HT1080 (cell line): ENCODE data around the gene FSCN2. TPM values are rescaled to one million over a fixed set of nuclear protein-coding genes. Genes with fewer than 3 reads are reported as not detected.

Source experiments
- DNase-seq: peaks from one replicate; pipeline ENCODE4 v3.0.0-alpha.2; 2015; ENCODE audit warnings: low read depth
- total RNA-seq: library from RNA; depleted of rRNA; stranded (reverse); fragments of >200 nt; shearing (Covaris generic); gene quantifications from 2 replicates; pipeline ENCODE4 v1.2.3, GENCODE V29; 2014

FSCN2 gene
- total RNA-seq, 1 experiment from 2014 or later, result 0.40 TPM

DNA sequence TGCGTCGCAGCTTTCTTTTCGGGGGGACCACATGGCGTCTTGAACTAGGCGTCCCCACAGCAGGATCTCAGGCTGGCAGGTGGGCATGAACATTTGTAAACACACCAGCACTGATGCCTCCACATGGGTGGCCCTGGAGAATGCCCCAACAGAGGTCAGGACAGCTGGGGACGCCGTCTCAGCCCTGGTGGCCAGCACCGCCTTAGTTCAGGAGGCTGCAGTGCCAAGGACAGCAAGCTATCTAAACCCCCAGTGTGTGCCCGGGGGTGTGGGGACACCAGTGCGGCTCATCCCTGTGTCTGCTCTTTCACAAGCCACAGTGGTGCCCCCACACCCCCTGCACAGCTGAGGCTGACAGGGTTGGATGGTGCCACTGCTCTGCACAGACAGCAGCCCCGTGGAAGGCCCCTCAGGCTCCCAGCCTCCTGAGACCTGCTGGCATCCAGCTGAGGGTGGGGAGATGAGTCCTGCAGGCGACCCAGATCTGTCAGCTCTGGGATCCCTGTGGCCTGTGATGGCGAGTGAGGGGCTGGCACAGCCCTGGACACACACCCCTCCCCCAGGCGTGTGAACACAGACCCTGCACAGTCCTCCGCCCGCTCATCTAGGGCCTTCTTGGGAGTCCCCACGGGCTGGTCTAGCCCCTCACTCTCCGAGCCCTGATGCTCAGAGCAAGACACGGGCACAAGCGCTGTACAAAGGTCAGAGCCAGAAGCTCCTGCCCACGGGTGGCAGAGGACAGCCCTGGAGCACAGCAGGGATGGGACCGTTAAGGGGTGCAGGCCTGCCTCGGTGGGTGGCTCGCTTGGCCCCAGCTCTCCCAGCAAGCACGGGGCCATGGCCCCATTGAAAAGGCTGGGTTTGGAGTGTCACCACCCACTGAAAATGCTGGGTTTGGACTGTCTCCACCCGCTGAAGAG, 10.7 kb downstream of the FSCN2 start:
- DNase-seq, result no peak

DNA sequence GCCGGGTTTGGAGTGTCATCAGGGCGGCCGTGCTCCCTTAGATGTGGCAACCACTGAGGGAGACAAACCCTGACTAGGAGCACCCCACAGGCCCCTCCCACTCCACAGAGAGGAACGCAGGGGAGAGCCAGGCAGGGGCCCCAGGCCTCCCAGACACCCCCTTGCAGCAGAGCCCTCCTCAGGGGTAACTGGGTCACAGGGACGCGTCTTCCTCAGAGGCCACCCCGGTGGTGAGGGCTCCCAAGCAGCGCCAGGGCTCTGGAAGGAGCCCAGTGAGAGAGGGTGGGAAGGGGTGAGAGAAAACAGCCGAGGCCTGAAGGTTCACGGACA, 11.4 kb downstream of the FSCN2 start:
- DNase-seq, result no peak

DNA sequence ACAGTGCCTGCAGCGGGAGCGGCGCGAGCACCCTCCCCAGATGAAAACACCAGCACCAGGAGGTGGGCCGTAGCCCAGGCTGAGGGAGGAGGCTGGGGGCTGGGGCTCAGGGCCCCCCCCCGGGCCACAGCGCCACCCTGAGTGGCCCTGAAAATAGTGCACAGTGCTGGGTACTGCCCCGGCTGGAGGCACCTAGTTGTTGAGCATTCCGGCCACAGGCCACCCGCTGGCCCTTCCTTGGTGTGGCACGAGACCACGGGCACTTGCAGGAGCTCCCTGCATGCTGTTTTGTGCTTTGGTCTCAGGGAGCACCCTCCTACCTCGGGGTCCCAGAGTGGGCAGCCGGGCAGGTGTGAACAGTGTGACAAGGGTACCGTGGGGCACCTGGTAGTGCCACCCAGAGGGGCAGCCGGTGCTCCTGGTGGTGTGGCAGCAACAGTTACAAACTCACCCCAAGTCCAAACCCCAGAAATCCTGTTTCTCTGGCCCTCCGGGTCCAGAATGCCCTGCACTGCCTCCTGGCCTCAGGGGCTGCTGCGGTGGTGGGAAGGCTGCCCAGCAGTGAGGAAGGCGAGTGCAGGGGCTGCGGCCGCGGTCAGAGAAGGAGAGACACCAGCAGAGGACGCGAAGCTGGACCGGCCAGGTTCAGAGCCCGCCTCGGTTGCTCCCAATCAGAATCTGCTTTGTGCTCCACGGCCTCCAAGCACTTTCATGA, 11.9 kb downstream of the FSCN2 start:
- DNase-seq, result no peak

DNA sequence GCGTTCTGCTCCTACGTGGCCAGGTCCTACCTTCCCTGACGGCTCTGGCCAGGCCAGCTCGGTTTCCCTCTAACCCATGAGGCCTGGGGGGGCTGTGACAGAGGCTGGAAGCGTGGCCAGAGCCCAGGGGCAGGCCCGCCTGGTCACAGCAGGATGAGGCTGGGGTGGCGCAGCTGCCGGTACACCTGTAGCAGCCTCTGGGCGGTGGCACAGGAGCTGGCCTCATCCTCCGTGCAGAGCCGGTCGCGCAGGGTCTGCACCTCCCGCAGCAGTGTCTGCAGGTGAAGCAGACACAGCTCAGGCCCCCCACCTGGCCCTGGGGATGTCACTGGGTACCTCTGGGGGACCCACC, 12.5 kb downstream of the FSCN2 start:
- DNase-seq, result no peak

DNA sequence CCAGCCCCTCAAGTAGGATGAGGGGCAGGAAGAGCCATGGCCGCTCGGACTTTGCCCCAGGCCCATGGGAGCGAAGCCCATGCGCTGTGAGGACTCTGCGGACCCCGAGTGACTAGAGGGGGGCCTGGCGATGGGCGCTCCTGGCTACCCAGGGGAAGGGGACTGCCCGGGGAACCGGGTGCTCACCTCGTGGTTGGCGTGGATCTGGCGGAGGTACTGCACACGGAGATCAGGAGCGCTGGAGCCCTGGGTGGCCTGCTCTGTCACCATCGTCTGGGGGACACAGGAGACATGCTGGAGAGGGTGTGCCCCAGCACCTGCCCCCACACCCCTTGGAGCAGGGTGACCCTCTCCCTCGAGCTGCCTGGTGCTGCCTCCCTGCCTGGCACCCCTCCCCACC, 12.9 kb downstream of the FSCN2 start:
- no peak for DNase-seq

DNA sequence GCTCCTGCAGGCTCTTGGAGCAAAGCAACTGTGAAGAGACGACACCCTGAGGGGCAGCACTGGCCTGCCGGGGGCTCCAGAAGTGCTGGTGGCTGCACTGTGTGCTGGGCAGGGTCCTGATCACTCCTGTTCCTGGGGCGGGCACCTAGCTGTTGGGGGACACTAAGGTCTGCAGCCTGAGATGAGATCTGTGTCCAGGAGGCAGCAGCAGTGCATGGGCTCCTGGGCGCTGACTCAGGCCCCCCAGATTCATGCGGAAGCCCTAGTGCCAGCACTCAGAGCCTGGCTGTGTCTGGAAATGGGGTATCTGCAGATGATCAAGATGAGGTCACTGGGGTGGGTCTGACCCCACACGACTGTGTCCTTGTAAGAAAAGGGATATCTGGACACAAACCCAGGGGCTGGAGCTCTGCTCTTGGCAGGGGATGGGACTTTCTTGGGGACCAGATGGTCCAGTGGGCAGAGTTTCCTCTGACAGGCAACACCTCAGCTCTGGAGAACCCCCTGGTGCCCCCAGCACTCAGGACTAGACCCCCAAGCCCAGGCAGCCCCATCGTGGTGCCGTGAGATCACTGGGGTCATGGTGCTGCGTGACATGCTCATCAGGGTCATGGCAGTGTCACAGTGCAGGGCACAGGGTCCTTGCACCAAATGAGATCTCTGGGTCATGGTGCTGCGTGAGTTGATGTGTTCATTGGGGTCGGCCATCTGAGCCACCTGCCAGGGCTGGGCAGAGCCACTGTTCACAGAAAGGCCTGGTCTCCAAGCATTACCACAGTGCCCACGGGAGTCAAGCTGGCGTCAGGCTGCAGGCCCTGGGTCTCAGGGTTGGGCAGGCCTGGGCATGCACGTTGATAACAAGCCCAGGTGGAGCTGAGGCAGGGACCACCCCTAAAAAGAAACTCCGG, 14.5 kb downstream of the FSCN2 start:
- no peak for DNase-seq

DNA sequence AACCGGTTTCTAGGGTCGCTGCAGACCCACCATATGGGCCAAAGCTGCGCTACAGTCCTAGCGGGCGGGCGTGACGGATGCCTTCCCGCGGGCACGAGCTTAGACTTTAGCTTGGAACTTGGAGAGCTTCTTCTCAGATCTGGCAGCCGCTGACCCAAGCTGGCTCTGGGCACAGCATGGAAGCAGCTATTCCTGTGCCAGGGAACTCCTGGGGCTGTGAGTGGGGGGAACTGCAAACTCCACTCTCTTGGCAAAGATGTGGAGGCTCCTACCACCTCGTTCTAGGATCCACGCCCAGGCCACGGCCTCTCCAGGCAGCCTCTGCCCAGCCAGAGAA, 15.1 kb downstream of the FSCN2 start:
- DNase-seq, result no peak

DNA sequence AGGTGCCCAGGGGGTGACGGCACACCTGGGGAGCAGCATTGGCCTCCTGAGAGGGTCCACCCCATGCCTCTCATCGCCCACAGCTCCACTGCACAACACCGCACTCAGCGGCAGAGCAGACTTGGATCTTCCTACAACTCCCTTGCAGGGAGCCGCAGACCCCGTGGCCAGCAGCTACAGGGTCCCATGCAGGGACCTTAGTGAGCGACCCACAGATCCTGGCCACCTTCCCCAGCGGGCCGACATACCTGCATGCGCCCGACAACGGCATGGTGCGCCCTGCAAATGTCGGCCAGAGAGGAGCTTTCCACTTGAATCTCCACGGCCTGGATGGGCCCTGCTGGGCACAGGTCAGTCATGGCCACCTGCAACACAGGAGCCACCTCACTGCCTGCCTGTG, 15.6 kb downstream of the FSCN2 start:
- no peak for DNase-seq

DNA sequence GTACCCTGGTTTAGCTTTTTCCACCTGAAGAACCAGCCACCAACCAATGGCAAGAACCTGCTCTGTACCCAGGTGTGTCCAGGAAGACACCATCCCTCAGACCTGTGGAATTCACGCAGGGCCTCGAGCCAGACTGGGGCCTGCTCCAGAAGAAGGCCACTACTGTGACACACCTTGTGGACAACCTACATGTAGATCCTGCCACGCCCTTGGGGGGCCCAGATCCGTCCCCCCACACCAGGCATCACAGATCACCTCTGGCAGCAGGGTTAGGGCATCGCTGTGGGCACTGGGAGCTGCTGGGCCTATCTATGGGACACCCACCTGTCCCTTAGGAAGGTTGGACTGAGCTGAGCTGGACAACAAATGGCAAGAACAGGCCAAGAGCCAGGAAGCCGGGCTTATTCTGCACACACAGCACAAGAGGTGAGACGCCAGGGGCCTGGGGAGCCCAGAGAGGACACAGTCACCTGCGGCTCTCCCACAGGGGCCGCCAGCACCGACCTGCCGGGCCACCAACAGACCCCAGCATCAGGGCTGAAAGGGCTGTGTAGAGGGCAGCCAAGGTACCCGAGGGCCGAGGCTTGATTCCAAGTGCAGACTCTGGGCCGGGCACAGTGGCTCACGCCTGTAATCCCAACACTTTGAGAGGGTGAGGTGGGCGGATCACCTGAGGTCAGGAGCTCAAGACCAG, 16.3 kb downstream of the FSCN2 start:
- no peak for DNase-seq

DNA sequence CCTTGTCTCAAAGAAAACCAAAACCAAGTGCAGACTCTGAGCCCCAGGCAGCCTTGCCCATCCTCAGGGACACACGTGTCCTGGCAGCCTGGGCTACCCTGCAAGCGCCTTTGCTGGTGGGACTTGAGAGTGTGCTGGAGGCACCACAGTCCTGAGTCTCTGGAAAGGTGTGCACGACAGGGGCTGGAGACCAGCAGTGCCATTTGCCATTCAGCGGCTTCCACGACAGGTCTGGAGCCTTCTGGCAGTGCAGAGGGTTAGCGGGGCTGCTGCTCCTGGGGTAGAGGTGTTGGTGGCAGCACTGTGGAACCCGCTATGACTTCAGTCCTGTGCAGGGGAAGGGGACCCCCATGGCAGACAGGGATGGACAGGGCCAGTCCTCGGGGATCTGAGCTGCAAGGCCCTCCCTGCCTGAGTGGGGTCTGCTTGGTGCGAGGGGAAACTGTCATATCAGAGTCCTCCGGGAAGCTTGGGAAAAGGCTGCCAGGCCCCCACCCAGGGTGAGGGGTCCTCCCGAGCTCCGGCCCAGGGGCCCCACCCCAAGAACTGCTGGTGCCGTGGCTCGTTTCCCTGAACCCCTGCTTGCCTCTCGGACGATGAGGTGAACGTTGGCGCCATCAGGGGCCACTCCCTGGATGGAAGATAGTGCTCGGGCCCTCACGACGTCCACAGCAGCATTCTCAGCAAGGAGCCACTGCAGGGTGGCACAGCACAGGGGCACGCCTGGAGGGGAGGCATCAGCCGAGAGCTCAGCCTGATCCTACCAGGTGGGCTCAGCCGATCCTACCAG, 17.2 kb downstream of the FSCN2 start:
- no peak for DNase-seq

DNA sequence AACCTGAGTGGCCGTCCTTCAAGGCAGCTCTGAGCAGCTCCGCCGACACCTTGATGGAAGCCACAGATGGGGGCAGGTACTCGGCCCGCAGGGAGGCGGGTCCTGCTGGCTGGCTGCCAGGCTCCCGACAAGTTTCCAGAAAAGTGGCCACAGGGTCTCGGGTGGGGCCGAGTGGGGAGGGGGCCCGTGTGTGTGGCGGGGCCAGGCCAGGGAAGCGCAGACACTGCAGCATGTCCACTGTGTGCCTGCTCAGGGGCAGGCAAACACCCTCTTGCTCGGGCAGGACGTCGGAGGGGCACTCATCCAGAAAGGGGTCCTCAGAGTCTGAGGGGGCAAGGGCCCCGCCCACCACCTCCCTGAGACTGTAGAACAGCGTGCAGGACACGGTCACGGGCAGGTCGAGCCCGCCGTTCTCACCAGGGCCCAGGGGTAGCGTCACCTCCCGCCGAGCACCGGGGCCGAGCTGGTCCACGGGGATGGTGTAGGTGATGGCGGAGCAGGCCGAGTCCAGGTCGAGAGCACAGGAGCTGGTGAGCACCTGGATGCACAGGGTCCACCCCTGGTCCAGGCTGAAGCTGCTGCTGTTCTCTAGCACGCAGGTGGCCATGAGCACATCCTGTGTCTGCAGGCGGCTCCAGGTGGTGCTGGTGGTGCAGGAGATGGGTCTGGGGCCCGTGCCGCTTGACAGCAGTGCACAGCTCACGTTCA, 18.9 kb downstream of the FSCN2 start:
- no peak for DNase-seq

DNA sequence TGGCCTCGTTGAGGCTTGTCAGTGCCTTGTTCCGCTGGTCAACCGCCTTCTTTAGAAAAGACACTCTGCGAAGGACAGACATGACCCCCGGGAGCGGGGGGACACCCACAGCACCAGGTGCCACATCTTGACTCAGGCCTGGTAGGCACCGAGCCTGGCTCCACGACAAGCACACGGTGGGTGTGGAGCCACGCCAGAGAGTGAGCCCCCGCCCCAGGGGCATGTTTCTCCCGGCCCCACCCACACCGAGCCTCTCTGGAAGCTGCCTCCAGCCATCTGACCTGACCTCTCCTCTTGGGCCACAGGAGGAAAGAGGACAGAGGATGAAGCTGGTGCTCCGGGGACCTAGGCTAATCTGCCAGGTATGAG, 19.4 kb downstream of the FSCN2 start:
- no peak for DNase-seq

DNA sequence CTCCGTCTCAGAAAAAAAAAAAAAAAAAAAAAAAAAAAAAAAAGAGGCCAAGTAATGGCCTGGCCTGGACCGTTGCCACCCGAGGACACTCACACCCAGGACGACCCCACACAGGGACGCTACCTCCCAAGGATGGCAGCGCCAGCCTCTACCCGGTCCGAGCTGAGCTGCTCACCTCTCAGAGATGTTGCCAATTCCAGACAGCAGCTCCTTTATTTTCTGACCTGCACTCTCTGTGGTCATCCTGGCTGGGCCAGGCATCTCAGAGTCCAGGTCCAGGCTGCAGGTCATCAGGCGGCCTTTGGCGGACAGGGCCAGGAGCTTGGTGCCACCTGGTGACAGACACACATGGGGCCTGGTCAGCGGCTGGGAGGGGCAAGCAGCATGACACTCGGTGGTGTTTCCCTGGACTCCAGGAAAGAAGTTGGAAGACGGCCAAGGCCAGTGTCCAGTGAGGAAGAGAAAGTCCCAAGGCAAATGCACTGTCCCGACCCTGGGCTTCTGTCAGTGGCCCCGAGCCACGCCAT, 20.9 kb downstream of the FSCN2 start:
- no peak for DNase-seq

DNA sequence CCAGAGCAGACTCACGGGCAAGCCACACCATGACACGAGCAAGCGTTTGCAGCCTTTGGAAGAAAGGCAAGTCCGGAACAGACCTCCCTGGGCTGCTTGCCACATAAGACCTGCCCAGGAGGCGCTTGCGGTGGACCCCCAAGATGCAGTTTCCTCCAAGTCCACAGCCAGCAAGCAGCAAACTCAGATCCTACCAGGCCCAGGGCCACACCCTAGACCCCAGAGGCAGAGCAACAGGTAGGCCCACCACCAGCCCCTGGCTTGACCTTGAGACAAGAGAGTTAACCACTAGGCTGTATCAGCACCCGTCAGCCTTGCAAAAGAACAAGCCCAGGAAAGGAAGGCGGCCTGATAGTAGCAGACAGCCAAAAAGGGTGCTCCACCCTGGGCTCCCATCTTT, 21.6 kb downstream of the FSCN2 start:
- no peak for DNase-seq

DNA sequence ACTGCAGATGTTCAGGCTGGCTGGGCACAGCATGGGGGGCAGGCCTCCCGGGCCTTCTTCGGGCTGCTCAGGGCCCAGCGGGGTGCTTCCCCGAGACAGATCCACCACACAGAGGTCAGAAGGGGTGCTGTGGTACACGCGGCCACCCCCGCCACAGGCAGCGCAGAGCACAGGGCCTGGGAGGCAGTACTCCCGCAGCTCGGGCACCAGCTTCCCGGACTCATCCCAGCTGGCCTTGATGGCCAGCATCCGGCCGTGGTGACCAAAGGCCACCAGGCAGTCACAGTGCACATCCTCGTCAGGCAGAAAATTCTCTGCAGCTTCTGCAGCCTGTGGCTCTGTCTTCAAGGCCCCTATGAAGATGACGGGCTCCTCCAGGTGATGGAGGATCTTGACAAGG, 22.1 kb downstream of the FSCN2 start:
- no peak for DNase-seq

DNA sequence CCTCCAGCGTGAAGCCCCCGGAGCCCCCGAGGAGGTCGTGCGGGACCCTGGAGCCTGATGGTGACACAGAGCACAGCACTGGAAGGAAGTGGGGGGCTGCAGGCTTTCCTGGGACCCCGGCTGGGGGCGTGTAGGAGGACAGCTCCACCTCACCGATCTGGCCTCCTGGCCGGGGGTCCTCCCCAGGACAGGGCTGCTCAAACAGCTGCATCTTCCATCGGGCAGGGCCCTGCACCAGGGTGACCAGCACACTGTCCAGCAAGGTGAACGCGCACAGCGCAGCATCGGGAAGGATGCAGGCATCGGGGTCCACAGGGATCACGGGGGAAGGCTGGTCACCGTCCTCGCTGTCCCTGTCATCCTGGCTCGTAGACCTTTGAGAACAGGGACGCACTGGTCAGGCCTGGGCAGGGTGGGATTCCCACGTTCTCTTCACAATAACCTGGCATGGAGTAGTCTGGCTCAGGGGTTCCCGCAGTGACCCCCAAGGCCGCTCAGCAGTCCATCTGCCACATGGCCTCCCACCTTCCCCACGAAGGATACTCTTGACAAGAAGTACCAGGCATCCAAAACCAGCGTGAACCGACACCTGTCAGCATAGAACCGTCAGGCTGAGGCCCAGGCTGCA, 22.8 kb downstream of the FSCN2 start:
- DNase-seq, result no peak

DNA sequence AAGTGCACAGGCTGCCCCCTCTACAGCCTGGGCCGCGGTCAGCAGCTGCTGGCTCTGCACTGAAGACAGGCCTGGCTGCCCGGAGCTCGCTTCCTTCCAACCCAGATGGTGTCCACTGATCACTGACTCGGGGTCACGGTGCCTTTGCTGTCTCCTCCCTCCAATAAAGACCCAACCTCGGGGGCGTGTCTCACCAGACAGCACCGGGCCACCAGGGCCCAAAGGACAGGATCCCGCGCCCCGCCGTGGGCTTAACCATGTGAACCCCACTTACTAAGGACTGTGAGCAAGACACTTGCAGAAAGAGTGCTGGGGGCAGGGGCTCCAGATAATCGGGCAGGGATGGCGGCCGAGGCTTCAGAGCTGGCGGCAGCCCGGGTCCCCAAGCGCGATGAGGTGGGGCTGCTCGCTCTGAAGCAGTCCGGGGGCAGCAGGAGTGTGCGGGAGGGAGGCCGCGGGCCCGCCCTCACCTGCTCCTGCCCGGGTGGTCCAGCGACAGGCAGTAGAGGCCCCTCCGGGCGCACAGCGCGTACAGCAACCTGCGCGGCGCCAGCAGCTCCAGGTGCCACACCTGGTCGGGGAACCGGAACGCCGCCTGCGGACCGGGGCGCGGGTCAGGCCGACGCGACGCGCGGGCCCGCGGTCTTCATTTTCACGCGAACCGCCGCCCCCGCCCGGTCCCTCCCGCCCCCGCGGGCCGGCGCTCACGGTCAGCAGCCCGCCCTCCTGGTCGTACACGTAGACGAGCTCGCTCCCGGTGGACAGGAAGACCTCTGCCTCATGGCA, 23.5 kb downstream of the FSCN2 start:
- DNase-seq, result no peak

DNA sequence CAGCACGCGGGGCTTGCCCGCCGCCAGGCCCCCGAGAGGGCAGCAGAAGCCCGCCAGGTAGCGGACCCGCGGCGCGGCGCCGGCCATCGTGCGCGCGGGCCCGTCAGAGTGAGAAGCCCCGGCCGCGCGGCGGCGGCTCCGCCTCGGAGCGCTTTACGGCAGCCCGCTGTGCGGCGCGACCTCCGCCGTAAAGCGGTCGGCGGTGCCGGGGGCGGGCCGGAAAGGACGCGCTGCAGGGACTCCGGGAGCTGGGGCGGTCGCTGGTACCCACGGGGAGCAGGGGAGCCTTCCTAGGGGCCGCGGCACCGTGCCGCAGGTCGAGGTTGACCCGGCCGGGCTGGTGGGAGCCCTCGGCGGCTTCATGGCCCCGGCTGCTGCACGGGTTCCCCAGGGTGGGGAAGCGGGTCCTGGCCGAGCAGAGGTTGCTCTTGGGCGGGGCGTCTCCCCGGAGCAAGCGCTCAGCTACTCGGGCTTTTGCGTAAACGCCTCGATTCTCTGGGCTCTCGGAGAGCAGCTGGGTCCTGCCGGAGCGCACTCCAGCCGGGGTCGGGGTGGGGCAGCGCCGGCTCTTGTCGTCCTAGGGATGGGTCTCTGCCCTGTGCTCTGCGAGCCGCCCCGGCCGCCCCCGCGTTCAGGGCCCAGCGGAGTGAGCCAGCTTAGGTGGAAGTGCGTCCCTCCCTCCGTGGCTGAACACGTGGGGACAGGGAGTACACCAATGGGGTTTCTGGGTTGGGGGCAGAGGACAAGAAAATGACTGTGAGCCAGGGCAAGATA, 24.3 kb downstream of the FSCN2 start, which contains the start of gene FAAP100:
FAAP100 (minus strand) TSS at position 110 of the 774 bp plus-strand sequence; CDS start at position 87, 23 bp downstream.
- peak; percentile 76 for DNase-seq
